Panc1 (cell line): ENCODE data around the gene LSG1. TPM values are rescaled to one million over a fixed set of nuclear protein-coding genes. Genes with fewer than 3 reads are reported as not detected.

Experiments
- ATAC-seq: fragments of 200-7000 bp; cut with Tn5 transposase; 2 replicates; pipeline ENCODE4 v1.9.1; 2020; ENCODE audit warnings: mild to moderate bottlenecking, moderate library complexity
- BruUV-seq: library from RNA; stranded (reverse); fragments of 400-500 nt; replicated peaks from 2 replicates; lab custom pipeline; 2021; lab: Mats Ljungman, UMichigan
- CTCF ChIA-PET: fragments of 300-600 bp; sonication (Branson Sonifier 250); formaldehyde crosslinking; loops from one replicate; lab custom pipeline; 2022; ENCODE audit warnings: antibody characterized with exemption; lab: Charles Lee
- POLR2A ChIA-PET: fragments of 300-600 bp; sonication (Branson Sonifier 250); formaldehyde crosslinking; loops from one replicate; lab custom pipeline; 2022; ENCODE audit warnings: antibody characterized with exemption; lab: Charles Lee
- DNase-seq: peaks from one replicate; pipeline ENCODE4 v3.0.0-alpha.2; 2010; ENCODE audit warnings: low read depth, low spot score
- H3K27ac ChIP-seq: 2 replicates; pipeline ENCODE4 v1.5.1; 2011; ENCODE audit warnings: mild to moderate bottlenecking, low read length, inconsistent platforms
- H3K27me3 ChIP-seq: fragments of 200-500 bp; sonication (Bioruptor generic); 2 replicates; pipeline ENCODE4 v1.6.0; 2014; ENCODE audit warnings: low read length, inconsistent platforms; ENCODE audit not compliant: control insufficient read depth, insufficient read depth
- H3K36me3 ChIP-seq: fragments of 200-500 bp; sonication (Bioruptor generic); 2 replicates; pipeline ENCODE4 v1.5.1; 2014; ENCODE audit warnings: inconsistent platforms, mild to moderate bottlenecking, low read length, moderate library complexity; ENCODE audit not compliant: control insufficient read depth, insufficient read depth
- H3K4me1 ChIP-seq: 2 replicates; pipeline ENCODE4 v1.5.1; 2011; ENCODE audit warnings: inconsistent platforms, mild to moderate bottlenecking, low read length, moderate library complexity; ENCODE audit not compliant: control insufficient read depth, insufficient read depth
- H3K4me3 ChIP-seq, 2 experiments: 2 replicates each; pipeline ENCODE4 v1.5.1; 2011 to 2012; ENCODE audit warnings: low read depth in 2 of 2, low read length in 2 of 2, mild to moderate bottlenecking in 2 of 2, inconsistent platforms in 1 of 2, moderate library complexity in 1 of 2
- H3K9me3 ChIP-seq: fragments of 200-500 bp; sonication (Bioruptor generic); 2 replicates; pipeline ENCODE4 v1.5.1; 2014; ENCODE audit warnings: low read depth, mild to moderate bottlenecking, inconsistent platforms, low read length, moderate library complexity; ENCODE audit not compliant: control insufficient read depth, insufficient read depth
- POLR2AphosphoS5 ChIP-seq: IDR thresholded peaks from 2 replicates; pipeline ENCODE4 v1.6.1; 2012; ENCODE audit warnings: mild to moderate bottlenecking, low read depth, low read length, moderate library complexity
- SIN3A ChIP-seq: IDR thresholded peaks from 2 replicates; pipeline ENCODE4 v1.6.1; 2012; ENCODE audit warnings: low read depth, mild to moderate bottlenecking, low read length, moderate library complexity, borderline replicate concordance; ENCODE audit not compliant: insufficient read depth
- TCF7L2 ChIP-seq: IDR thresholded peaks from 2 replicates; pipeline ENCODE4 v1.6.1; 2011; ENCODE audit warnings: mild to moderate bottlenecking, low read depth, low read length, inconsistent platforms
- in situ Hi-C: cut with HindIII; loops from 2 replicates; pipeline ENCODE4 v1.10.0; 2016; ENCODE audit warnings: low sequenced_read_pairs, low pct_unique_long_range_greater_than_20kb
- intact Hi-C: fragments of 100-400 bp; cut with micrococcal nuclease; formaldehyde crosslinking; loops from one replicate; pipeline ENCODE4 v1.10.0; 2022; ENCODE audit not compliant: unreplicated experiment
- total RNA-seq: library from RNA; stranded (reverse); gene quantifications from one replicate; pipeline ENCODE4 v1.2.1, GENCODE V29; 2021; ENCODE audit not compliant: unreplicated experiment
- TF ChIP-seq, protein P1 (sequence below), 2 experiments: IDR thresholded peaks; 2 replicates each; pipeline ENCODE4 v1.6.1; 2011 to 2012; ENCODE audit warnings: low read depth in 2 of 2, control low read depth in 1 of 2, low read length in 1 of 2, mild to moderate bottlenecking in 1 of 2, moderate library complexity in 1 of 2; ENCODE audit not compliant: insufficient read depth in 1 of 2
- TF ChIP-seq, protein P2 (sequence below): fragments of 450-650 bp; IDR thresholded peaks from 2 replicates; pipeline ENCODE4 v1.5.1; 2017; ENCODE audit warnings: mild to moderate bottlenecking

Gene LSG1
- total RNA-seq, 1 experiment from 2014 or later, result 72.9 TPM

DNA sequence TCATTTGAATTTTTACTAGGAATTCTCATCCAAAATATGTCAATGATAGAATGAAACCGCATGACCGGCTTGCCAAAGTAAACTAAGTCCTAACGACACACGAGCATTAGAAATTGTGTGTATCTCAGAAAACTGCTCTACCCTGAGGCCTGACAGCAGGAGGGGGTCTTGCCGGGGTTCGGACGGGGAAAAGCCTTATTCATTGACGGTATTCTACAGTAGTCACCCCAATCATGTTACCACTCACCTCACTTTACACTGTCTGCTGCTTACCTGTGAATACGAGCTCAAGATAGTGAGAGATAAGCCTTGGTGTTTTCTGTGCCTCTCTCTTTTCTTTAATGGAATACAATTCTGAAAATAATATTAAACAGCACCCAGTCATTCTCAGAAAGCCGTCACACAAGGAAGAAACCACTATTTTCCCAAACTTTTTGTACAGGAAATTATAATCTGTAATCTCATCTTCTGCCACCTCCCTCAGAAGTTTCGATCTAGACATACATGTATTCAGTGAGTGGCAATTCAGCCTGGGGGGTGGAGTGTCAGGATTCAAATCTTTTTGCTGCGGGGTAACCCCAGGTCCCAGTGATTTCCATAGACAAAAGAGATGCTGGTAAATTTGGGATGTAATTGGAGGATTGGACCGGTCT, 13.2 kb upstream of the LSG1 start:
- POLR2A ChIA-PET, result interaction anchor here (0.6 kb wide), 1 partner anchor 579 kb away, joined by 6 read pairs; no protein-coding TSS in a partner anchor

GRCh38 chr3:194683380-194683779, 11.4 kb upstream of the LSG1 start:
- no peak for ATAC-seq
- Histone ChIP-seq H3K27me3 (no peaks in the 10 kb centered on the region), H3K9me3 (no peaks in the 10 kb centered on the region), H3K27ac (peak overlapping the region; percentile 39), H3K36me3 (no peaks in the 10 kb centered on the region), H3K4me1 (peaks cover 23% of the 10 kb centered on the region), H3K4me3 (no peak overlapping the region)
- ChIA-PET POLR2A (no interaction called here), CTCF (interaction anchor here (1.2 to 2.2 kb wide), 9 partner anchors 11 to 587 kb away, joined by 3 to 22 read pairs (median 6); partner anchors contain the start of genes LSG1 and XXYLT1)
- in situ Hi-C loops (no loop called here), intact Hi-C loops (loop anchor here (5.0 to 10.0 kb wide), 4 partner anchors 191 to 841 kb away; no protein-coding TSS in a partner anchor)
- no peak for DNase-seq
- BruUV-seq, result no TSS peak
- TF ChIP-seq POLR2AphosphoS5, result no peak
- no peak for TF ChIP-seq SIN3A
- TF ChIP-seq, protein P1, sequence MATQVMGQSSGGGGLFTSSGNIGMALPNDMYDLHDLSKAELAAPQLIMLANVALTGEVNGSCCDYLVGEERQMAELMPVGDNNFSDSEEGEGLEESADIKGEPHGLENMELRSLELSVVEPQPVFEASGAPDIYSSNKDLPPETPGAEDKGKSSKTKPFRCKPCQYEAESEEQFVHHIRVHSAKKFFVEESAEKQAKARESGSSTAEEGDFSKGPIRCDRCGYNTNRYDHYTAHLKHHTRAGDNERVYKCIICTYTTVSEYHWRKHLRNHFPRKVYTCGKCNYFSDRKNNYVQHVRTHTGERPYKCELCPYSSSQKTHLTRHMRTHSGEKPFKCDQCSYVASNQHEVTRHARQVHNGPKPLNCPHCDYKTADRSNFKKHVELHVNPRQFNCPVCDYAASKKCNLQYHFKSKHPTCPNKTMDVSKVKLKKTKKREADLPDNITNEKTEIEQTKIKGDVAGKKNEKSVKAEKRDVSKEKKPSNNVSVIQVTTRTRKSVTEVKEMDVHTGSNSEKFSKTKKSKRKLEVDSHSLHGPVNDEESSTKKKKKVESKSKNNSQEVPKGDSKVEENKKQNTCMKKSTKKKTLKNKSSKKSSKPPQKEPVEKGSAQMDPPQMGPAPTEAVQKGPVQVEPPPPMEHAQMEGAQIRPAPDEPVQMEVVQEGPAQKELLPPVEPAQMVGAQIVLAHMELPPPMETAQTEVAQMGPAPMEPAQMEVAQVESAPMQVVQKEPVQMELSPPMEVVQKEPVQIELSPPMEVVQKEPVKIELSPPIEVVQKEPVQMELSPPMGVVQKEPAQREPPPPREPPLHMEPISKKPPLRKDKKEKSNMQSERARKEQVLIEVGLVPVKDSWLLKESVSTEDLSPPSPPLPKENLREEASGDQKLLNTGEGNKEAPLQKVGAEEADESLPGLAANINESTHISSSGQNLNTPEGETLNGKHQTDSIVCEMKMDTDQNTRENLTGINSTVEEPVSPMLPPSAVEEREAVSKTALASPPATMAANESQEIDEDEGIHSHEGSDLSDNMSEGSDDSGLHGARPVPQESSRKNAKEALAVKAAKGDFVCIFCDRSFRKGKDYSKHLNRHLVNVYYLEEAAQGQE (IDR thresholded peaks at IDR 0.05; ENCODE audit: insufficient read depth in 1 of 2, low read depth in 2 of 2, low read length in 1 of 2), result no peak
- no peak for TF ChIP-seq TCF7L2
- TF ChIP-seq, protein P2, sequence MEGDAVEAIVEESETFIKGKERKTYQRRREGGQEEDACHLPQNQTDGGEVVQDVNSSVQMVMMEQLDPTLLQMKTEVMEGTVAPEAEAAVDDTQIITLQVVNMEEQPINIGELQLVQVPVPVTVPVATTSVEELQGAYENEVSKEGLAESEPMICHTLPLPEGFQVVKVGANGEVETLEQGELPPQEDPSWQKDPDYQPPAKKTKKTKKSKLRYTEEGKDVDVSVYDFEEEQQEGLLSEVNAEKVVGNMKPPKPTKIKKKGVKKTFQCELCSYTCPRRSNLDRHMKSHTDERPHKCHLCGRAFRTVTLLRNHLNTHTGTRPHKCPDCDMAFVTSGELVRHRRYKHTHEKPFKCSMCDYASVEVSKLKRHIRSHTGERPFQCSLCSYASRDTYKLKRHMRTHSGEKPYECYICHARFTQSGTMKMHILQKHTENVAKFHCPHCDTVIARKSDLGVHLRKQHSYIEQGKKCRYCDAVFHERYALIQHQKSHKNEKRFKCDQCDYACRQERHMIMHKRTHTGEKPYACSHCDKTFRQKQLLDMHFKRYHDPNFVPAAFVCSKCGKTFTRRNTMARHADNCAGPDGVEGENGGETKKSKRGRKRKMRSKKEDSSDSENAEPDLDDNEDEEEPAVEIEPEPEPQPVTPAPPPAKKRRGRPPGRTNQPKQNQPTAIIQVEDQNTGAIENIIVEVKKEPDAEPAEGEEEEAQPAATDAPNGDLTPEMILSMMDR, result no peak

More for the DNA sequence above, 13.2 kb upstream of the LSG1 start:
- ATAC-seq, result no peak
- H3K9me3 ChIP-seq, result no peaks in the 10 kb centered on the region
- no peaks in the 10 kb centered on the region for H3K27me3 ChIP-seq
- H3K4me1 ChIP-seq, result peaks cover 39% of the 10 kb centered on the region
- peak overlapping the region; percentile 72 to 91 for H3K4me3 ChIP-seq
- peak overlapping the region; percentile 77 for H3K27ac ChIP-seq
- TF ChIP-seq, protein P1 (IDR thresholded peaks at IDR 0.05; ENCODE audit: insufficient read depth in 1 of 2, low read depth in 2 of 2, low read length in 1 of 2), result no peak
- no peak for TF ChIP-seq SIN3A
- TF ChIP-seq, protein P2, result no peak
- TF ChIP-seq POLR2AphosphoS5, result no peak
- no peak for TF ChIP-seq TCF7L2
- CTCF ChIA-PET, result no interaction called here
- intact Hi-C loops (loop anchor here (10.0 kb wide), 3 partner anchors 190 to 840 kb away; no protein-coding TSS in a partner anchor), in situ Hi-C loops (no loop called here)
- BruUV-seq, result no TSS peak
- no peak for DNase-seq
- no peaks in the 10 kb centered on the region for H3K36me3 ChIP-seq
